Stomach smooth muscle (tissue), 2 donors: ENCODE measurements around the gene LGI4.

Experiments used
- H3K27ac ChIP-seq: one replicate; pipeline ENCODE4 v1.7.0; 2013; ENCODE audit warnings: mild to moderate bottlenecking, low read length, inconsistent platforms
- H3K27me3 ChIP-seq, 2 donors: one replicate each; pipeline ENCODE4 v1.7.0; 2013; ENCODE audit warnings: low read length in 2 of 2; ENCODE audit not compliant: insufficient read depth in 2 of 2, control insufficient read depth in 1 of 2
- H3K36me3 ChIP-seq, 2 donors: one replicate each; pipeline ENCODE4 v1.7.0; 2013; ENCODE audit warnings: low read length in 2 of 2; ENCODE audit not compliant: control insufficient read depth in 2 of 2, insufficient read depth in 2 of 2
- H3K4me1 ChIP-seq: one replicate; pipeline ENCODE4 v1.7.0; 2013; ENCODE audit warnings: low read length; ENCODE audit not compliant: control insufficient read depth, insufficient read depth
- H3K4me3 ChIP-seq, 2 donors: one replicate each; pipeline ENCODE4 v1.7.0; 2013; ENCODE audit warnings: low read length in 2 of 2
- H3K9ac ChIP-seq, 2 donors: one replicate each; pipeline ENCODE4 v1.7.0; 2013; ENCODE audit warnings: low read length in 2 of 2, mild to moderate bottlenecking in 1 of 2
- H3K9me3 ChIP-seq, 2 donors: one replicate each; pipeline ENCODE4 v1.7.0; 2013; ENCODE audit warnings: low read length in 2 of 2; ENCODE audit not compliant: control insufficient read depth in 2 of 2
- donor health status: healthy.
- donor health status: Pancreatic carcinoma.

The LGI4 gene

DNA sequence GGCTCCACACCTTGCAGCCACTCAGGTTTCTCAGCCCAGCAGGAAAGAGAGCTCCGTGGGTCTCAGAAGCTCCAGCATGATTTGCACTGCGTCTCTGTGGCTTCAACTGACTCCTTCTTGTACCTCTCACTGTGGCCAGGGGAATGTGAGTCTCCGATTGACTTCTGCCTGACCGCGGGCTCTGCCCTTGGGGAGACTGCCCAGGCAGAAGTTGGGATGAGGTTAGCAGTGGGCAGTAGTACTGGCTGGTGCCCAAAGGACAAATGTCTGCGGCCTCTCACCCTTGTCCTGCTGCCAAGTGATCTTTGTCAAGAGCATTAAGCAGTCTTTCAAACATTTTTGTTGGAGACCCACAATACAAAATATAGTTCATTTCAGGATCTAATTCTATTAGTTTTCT, 53.7 kb downstream of the LGI4 start:
- Histone ChIP-seq H3K4me3 (no peak overlapping the region), H3K9me3 (peaks cover 0 to 2% of the 10 kb centered on the region in 2 donors), H3K27me3 (peaks cover 2 to 3% of the 10 kb centered on the region in 2 donors), H3K9ac (no peak overlapping the region), H3K27ac (no peak overlapping the region), H3K36me3 (no peaks in the 10 kb centered on the region), H3K4me1 (no peaks in the 10 kb centered on the region)

DNA sequence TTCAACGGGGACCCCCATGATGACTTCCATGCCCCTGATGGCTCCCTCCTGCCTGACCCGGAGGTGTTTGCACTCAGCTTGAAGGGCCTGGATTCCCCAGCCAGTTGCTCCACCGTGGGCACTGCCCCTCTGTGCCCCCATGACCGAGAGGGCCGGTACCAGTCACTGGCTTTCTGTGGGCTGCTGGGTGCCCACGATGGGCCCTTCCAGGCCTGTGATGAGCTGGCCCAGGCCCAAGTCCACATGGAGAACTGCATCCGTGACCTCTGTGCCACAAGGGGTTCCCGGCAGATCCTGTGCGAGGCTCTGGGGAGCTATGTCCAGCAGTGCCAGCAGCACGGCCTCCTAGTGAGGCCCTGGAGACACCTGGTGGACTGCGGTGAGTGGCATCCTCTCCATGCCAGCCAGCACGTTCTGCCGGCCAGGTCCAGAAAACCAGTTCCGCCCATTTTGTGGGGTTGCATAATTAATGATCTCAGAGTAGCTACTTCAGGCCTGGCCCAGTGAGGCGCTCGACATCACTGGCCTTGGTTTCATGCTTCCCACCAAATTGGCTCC, 54.2 kb downstream of the LGI4 start:
- Histone ChIP-seq H3K27ac (no peak overlapping the region), H3K4me3 (no peak overlapping the region), H3K27me3 (peaks cover 2 to 3% of the 10 kb centered on the region in 2 donors), H3K4me1 (no peaks in the 10 kb centered on the region), H3K9me3 (peaks cover 0 to 2% of the 10 kb centered on the region in 2 donors), H3K9ac (no peak overlapping the region), H3K36me3 (no peaks in the 10 kb centered on the region)

DNA sequence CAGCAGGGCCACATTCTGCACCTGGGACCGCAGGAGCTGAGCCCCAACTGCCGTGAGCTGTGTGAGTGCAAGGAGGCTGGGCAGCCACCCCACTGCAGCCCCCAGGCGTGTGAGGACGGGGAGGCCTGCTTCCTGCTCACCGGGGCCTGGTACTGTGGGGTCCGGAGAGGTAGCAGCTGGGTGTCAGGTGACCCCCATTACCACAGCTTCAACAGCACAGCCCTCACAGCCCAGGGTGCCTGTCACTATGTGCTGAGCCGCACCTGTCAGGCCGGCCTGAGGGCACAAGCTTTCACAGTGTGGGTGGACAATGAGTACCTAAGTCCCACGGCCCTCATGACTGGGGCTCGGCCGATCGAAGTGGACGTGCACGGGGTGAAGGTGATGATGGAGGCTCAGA, 55.0 kb downstream of the LGI4 start:
- H3K36me3 ChIP-seq: no peaks in the 10 kb centered on the region
- no peak overlapping the region for H3K27ac ChIP-seq
- no peak overlapping the region for H3K4me3 ChIP-seq
- H3K9ac ChIP-seq: no peak overlapping the region
- peaks cover 0 to 2% of the 10 kb centered on the region in 2 donors for H3K9me3 ChIP-seq
- no peaks in the 10 kb centered on the region for H3K4me1 ChIP-seq
- peaks cover 2 to 3% of the 10 kb centered on the region in 2 donors for H3K27me3 ChIP-seq

DNA sequence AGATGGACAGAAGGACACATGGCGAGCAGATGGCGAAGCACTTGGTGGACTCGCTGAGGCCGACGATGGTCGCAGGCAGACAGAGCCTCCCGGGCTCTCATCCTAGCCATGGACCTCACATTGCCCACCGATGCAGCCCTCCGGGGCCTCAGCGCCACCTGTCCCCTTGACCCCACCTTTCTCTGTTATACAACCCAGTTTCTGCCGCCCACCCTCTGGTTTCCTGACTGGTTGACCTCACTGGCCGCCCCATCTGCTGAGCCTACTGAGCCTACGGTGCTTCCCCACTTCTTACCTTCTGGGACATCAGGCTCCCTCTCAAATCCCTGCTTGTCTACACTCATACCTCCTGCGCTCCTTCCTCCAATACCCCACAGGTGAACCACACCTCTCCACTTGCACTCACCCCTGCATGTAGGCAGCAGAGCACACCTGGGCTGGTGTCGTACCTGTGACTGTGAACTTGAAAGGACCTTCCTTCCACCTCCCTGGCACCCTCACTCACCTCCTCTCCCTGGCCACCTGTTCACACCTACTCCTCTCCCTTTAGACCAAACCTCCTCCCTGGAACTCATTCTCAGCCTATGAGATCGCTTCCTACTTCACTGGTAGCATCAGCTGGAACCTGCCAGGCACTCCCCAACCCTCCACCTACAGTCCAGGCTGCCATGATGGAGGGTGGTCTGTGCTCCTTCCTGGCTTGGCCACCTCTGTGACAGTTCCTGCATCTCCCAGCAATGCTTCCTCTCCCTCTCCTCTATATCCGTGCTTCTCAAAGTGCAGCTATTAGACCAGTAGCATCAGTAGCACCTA, 57.2 kb downstream of the LGI4 start:
- Histone ChIP-seq H3K4me3 (no peak overlapping the region), H3K36me3 (no peaks in the 10 kb centered on the region), H3K27ac (no peak overlapping the region), H3K9me3 (peaks cover 0 to under 1% of the 10 kb centered on the region in 2 donors), H3K9ac (no peak overlapping the region), H3K27me3 (peaks cover 0 to 3% of the 10 kb centered on the region in 2 donors), H3K4me1 (no peaks in the 10 kb centered on the region)

DNA sequence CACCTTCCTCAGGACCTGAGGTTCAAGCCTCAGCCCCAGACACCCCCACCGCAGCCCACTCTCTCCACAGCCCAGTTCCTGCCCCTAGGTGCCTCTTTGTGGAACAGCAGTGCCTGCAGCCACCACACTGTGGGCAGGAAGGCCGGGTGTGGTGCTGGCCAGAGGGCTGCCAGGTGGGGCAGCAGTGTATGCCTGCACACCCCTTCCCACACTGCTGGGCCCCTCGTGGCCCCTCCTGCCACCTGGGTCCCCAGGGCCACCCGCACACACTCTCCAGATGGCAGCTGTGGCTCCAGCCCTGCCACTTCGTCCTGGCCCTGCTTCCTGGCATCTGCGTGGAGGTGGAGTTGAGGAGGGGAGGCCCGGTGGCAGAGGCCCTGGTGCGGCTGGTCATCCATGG, 58.2 kb downstream of the LGI4 start:
- Histone ChIP-seq H3K9me3 (no peaks in the 10 kb centered on the region), H3K4me1 (no peaks in the 10 kb centered on the region), H3K27me3 (peaks cover 0 to 3% of the 10 kb centered on the region in 2 donors), H3K4me3 (no peak overlapping the region), H3K9ac (no peak overlapping the region), H3K36me3 (no peaks in the 10 kb centered on the region), H3K27ac (no peak overlapping the region)

DNA sequence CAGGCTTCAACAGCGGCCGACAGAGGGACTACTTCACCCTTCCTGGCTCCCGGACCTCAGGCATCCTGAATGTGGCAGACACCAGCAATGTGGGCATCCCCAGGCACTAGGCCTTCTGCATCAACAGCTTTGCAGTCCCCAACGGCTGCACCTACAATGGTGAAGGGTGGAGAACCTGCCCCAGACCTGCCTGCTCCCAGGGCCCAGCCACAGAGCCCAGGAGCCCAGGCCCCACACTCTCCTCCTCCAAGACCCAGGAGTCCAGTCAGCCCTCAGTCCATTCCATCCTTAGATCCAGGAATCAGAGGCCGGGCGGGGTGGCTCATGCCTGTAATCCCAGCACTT, 58.9 kb downstream of the LGI4 start:
- H3K27ac ChIP-seq: no peak overlapping the region
- H3K4me1 ChIP-seq: no peaks in the 10 kb centered on the region
- H3K4me3 ChIP-seq: no peak overlapping the region
- H3K36me3 ChIP-seq: no peaks in the 10 kb centered on the region
- no peak overlapping the region for H3K9ac ChIP-seq
- no peaks in the 10 kb centered on the region for H3K9me3 ChIP-seq
- peaks cover 0 to 3% of the 10 kb centered on the region in 2 donors for H3K27me3 ChIP-seq

DNA sequence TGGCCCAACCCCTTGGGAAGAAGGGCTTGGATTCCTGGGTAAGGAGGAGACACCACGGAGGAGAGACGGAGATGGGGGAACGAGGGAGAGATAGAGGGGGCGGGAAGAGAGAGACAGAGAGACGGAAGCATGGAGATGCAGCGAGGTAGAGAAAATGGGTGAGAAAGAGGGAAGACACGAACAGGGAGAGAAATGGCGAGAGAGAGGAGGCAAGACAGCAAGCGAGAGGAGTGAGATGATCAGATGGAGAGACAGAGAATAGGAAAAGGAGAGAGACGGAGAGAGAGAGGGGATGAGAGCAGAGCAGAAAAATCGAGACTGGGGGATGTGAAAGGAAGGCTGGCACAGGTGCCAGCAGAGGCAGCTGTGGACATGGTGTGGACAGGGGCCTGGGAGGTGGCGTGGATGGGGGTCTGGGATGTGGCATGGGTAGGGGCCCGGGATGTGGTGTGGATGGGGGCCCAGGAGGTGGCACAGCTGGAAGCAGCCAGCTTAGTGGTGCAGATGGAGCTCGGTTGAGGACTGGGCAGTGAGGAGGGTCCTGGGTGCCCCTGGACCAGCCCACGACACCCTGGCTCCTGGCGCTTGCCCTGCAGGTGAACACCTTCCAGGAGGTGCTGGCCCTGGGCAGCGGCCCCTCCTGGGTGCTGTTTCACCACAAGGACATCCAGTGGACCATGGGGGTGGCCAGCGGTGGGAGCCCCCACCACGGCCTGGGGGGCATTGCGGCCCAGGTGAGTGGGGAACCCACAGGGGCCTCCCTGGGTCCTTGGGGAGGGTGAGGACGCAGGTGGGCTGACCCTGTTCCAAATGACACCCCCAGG, 59.4 kb downstream of the LGI4 start:
- no peaks in the 10 kb centered on the region for H3K4me1 ChIP-seq
- H3K9ac ChIP-seq: no peak overlapping the region

More for the DNA sequence above, 59.4 kb downstream of the LGI4 start:
- no peaks in the 10 kb centered on the region for H3K36me3 ChIP-seq
- H3K27ac ChIP-seq: no peak overlapping the region
- peaks cover 3% of the 10 kb centered on the region in 2 donors for H3K9me3 ChIP-seq
- no peak overlapping the region for H3K4me3 ChIP-seq
- peaks cover 0 to 3% of the 10 kb centered on the region in 2 donors for H3K27me3 ChIP-seq
